Head of caudate nucleus (tissue), 42 donors: ENCODE data around the gene KCTD7.
A peak's percentile ranks its signal among the peaks of the same experiment; 100 is the strongest.
"Not testable (repeated sequence)": the region's sequence is repeated elsewhere in the genome, so short reads cannot be mapped to it uniquely, and the experiment has no call there.

Source experiments
- DNase-seq, 42 donors: peaks; one replicate each; pipeline versions ENCODE4 v3.0.0 to v3.0.0-alpha.2; 2020 to 2021; ENCODE audit warnings: mixed read lengths in 7 of 42
- intact Hi-C: fragments of 100-400 bp; cut with DNase I; formaldehyde crosslinking; loops from one replicate; pipeline ENCODE4 v1.15.0; 2022

KCTD7 gene

DNA sequence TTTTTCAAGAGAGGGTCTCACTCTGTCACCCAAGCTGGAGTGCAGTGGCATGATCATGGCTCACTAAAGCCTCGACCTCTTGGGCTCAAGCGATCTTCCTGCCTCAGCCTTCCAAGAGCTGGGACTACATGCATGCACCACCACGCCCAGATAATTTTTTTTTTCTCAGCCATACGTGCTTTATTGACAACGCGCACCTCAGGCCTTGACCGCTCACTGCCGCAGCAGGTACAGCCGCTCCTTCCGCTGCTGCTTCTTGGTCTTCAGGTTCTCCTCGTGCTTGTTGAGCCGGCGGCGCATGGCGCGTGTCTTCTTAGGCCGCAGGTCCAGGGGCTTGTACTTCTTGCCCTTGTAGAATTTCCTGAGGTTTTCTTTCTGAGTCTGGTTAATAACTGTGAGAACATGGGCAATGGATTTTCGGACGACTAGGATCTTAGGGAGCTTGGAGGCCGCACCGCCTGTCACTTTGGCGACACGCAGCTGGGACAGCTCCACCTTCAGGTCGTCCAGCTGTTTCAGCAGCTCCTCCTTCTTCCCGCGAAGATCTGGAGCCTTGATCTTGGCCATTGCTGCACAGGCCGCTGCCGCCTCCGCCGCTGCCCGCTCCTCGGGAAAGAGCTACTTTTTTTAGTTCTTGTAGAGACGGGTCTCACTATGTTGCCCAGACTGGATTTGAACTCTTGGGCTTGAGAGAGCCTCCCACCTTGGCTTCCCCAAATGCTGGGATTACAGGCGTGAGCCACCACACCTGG, 22.0 kb upstream of the KCTD7 start:
- intact Hi-C loops = not testable (repeated sequence)
- DNase-seq = peak in 1 of 42 donors; percentile 10

DNA sequence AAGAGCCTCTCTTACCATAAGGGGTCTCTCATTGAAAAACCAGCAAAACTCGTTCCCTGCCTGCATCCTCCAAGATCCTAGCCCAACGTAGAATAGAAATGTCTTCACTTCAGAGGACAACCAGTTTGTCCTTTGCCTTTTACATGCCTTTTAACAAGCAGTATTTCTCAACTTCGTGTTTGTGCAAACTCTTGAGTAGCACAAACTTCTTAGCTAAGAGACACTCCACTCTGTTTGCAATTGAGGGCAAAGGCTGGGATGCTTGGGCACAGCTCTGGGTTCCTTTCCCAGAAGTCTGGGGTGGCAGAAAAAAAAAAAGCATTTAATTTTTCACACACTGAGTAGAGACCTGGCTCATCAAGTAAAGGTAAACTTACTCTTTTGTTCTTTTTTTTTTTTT, 19.5 kb upstream of the KCTD7 start:
- intact Hi-C loops = no loop called here
- no peak for DNase-seq

GRCh38 chr7:66614596-66614995, 14.1 kb upstream of the KCTD7 start:
- DNase-seq, intact Hi-C loops: not testable (repeated sequence)

- intact Hi-C loops = no loop called here
- no peak for DNase-seq
Observed at GRCh38 chr7:66615699-66616098, 13.0 kb upstream of the KCTD7 start.

DNA sequence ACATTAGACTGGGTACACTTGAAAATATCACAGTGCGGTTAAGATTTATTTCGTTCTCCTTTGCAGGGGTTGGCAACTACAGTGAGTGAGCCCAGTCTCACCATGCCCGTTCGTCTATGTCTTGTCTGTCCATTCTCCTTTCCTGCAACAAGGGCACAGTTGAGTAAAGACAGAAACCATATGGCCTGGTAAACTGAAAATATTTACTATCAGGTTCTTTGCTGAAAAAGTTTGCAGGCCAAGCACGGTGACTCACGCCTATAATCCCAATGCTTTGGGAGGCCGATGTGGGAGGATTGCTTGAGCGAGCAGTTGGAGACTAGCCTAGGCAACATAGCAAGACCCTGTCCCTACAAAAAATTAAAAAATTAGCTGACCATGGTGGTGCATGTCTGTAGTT, 11.4 kb upstream of the KCTD7 start:
- DNase-seq = no peak
- intact Hi-C loops = no loop called here

GRCh38 chr7:66619341-66619948, 9.2 kb upstream of the KCTD7 start:
- intact Hi-C loops, DNase-seq: not testable (repeated sequence)

- no peak for DNase-seq
- intact Hi-C loops = loop anchor here (5.0 kb wide), 1 partner anchor 34 kb away; no protein-coding TSS in a partner anchor
Observed at GRCh38 chr7:66626331-66626934, 2.2 kb upstream of the KCTD7 start.

- DNase-seq = peak in 5 of 42 donors; percentile 8 to 37 (median 12)
- intact Hi-C loops = loop anchor here (5.0 kb wide), 1 partner anchor 35 kb away; no protein-coding TSS in a partner anchor
Observed at GRCh38 chr7:66627151-66627681, 1.5 kb upstream of the KCTD7 start.

DNA sequence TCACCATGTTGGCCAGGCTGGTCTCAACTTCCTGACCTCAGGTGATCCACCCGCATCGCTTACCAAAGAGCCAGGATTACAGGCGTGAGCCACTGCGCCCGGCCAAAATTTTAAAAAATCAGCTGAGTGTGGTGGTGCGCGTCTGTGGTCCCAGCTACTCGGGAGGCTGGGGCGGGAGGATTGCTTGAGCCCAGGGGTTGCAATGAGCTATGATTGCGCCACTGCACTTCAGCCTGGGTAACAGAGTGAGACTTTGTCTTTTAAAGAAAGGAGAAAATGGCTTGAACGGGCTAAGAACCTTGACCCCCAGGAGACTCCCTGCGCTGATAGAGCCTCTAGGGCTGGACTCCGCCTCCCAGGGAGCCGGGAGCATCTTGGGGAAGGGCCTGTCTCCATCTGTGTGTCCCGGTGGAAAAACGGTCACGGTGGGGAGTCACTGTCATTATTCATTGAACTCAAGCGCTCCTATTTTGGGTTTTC, 760 bp upstream of the KCTD7 start:
- intact Hi-C loops = loop anchor here (2.0 to 5.0 kb wide), 2 partner anchors 27 to 36 kb away; no protein-coding TSS in a partner anchor
- peak in 7 of 42 donors; percentile 5 to 52 (median 20) for DNase-seq

GRCh38 chr7:66629222-66630062, 761 bp downstream of the KCTD7 start:
- intact Hi-C loops = loop anchor here (2.0 to 5.0 kb wide), 2 partner anchors 25 to 37 kb away; no protein-coding TSS in a partner anchor
- DNase-seq = peak in 15 of 42 donors; percentile 9 to 48 (median 17)

- intact Hi-C loops = no loop called here
- DNase-seq = no peak
Observed at GRCh38 chr7:66630531-66630930, 1.9 kb downstream of the KCTD7 start.

DNA sequence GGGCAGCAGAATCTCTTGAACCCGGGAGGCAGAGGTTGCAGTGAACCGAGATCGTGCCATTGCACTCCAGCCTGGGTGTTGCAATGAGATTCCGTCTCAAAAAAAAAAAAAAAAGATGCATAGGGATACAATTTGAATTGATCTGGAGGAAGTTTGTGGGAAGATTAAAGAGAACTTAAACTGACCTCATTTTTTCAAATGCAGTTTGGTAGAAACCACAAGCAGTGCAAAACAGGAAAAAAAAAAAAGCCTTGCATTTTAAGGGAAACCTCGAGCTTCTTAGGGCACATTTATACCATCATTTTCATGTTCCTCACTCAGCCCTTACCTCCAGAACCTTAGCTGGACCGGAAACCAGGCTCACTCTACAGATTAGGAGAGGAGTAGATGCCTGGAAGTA, 2.8 kb downstream of the KCTD7 start:
- intact Hi-C loops = no loop called here
- no peak for DNase-seq

DNA sequence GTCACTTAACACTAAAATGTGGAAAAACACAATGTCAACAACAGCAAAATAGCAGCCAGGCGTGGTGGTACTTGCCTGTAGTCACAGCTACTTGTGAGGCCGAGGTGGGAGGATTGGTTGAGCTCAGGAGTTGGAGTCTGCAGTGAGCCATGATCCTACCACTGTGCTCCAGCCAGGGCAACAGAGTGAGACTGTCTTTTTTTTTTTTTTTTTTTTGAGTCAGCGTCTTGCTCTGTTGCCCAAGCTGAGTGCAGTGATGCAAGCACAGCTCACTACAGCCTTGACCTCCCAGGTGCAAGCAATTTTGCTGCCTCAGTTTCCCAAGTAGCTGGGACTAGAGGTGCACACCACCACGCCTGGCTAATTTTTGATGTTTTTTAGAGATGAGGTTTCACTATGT, 6.1 kb downstream of the KCTD7 start:
- intact Hi-C loops = no loop called here
- no peak for DNase-seq

DNA sequence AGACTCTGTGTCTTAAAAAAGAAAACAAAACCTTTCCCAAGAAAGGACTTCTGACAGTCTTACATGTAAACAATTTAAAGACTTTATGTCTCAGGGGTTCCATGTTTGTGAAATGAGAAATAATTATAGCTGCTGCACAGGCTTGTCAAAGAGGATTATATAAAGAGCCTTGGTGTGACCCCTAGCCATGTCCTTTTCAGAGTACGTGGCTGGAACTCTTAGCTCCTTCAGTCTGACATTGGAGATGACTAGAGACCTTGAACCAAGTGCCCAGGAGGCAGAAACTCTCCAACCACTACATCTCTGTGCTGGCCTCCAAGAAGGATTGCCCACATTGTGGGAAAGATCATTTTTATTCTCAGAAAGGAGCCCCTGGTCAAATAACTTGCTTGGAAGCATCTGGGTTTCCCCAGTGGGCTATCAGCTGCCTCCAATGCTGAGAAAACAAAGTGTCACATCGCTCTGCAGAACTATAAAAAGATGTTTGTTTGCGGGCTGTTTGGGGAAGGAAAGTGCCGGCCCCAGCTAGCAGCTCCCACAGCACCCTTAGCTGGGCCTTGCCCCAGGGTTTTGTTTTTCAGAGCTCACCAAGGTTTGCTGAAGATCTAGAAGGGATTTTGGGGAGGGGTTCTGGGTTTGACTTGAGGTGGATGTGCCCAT, 6.8 kb downstream of the KCTD7 start:
- intact Hi-C loops, DNase-seq: not testable (repeated sequence)

DNA sequence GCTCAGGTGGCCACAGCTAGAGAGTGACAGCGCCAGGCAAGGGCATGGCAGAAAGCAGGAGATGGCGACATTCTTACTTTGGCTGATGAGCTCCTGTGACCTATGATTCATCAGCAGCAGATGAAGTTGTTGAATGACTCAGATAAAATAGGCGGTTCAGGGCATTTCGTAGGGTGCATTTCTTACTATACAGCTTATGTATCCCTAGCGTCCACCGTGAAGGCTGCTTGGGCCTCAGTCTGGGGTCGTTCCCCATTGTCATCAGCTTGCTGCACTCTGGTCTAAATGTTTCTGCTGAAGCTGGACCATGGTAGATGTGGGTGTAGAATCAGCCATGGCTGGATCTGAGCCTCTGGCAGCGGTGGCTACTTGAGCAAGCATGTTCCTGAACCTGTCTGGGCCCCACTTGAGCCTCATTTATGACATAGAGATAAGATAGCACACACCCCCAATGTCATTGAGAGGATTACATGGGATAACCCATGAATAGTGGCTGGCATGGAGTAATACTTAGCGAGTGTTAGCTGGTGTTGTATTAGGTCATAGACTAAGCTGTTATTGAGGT, 7.4 kb downstream of the KCTD7 start:
- intact Hi-C loops = not testable (repeated sequence)
- DNase-seq = peak in 11 of 42 donors; percentile 12 to 62 (median 24)

GRCh38 chr7:66638309-66639099, 9.8 kb downstream of the KCTD7 start:
- intact Hi-C loops = no loop called here
- DNase-seq = no peak

GRCh38 chr7:66639773-66640172, 11.1 kb downstream of the KCTD7 start:
- no peak for DNase-seq
- intact Hi-C loops = no loop called here
